ENCODE data around the gene ZNF804B. TPM values are rescaled to one million over a fixed set of nuclear protein-coding genes. Genes with fewer than 3 reads are reported as not detected.

Gene ZNF804B
- total RNA-seq, 1 donor from 2014 or later, result not detected

DNA sequence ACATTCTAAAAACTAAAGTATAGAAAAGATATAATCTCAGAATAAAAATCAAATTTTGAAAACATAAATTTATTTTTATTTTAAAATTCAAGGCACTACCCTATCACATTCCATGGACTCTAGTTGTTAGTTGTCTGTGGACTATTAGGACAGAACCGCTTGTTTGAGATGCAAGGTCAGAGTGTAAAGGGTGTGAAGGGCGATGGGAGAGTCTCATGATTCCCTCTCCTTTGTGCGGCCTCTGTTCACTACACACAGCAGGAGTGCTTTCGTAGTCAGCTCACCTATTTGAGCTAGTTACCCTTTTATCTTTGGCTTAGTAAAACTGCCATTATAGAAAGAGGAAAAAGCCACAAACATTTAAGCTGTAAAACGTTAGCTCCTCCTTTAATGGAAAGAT is 225.8 kb downstream of the ZNF804B start:
- Histone ChIP-seq H3K27ac (no peak overlapping the region), H3K4me2 (peak overlapping the region; percentile 23), H3K4me1 (peaks cover 22% of the 10 kb centered on the region), H3K9me3 (ENCODE audit: low read depth) (no peaks in the 10 kb centered on the region), H3F3A (ENCODE audit: low read depth) (no peaks in the 10 kb centered on the region), H3K27me3 (no peaks in the 10 kb centered on the region), H2AFZ (replicated peaks) (no peak overlapping the region), H4K20me1 (ENCODE audit: low read depth) (no peaks in the 10 kb centered on the region), H3K79me2 (ENCODE audit: low read depth) (no peaks in the 10 kb centered on the region), H3K4me3 (no peak overlapping the region), H3K36me3 (no peaks in the 10 kb centered on the region), H3K9ac (no peak overlapping the region)
- no peaks in the 10 kb centered on the region for H3K36me3 Mint-ChIP-seq
- peak; percentile 43 for DNase-seq (ENCODE audit: low spot score)
- no peak overlapping the region for H3K4me3 Mint-ChIP-seq
- no peak overlapping the region for H3K27ac Mint-ChIP-seq
- no peaks in the 10 kb centered on the region for H3K9me3 Mint-ChIP-seq
- H3K27me3 Mint-ChIP-seq (ENCODE audit: insufficient read depth, low read depth), result no peaks in the 10 kb centered on the region
- H3K4me1 Mint-ChIP-seq, result peaks cover 3% of the 10 kb centered on the region
- TF ChIP-seq EZH2phosphoT487 (IDR thresholded peaks at IDR 0.05) (no peak), EZH2 (IDR thresholded peaks at IDR 0.05) (no peak)
- TF ChIP-seq, protein P1, sequence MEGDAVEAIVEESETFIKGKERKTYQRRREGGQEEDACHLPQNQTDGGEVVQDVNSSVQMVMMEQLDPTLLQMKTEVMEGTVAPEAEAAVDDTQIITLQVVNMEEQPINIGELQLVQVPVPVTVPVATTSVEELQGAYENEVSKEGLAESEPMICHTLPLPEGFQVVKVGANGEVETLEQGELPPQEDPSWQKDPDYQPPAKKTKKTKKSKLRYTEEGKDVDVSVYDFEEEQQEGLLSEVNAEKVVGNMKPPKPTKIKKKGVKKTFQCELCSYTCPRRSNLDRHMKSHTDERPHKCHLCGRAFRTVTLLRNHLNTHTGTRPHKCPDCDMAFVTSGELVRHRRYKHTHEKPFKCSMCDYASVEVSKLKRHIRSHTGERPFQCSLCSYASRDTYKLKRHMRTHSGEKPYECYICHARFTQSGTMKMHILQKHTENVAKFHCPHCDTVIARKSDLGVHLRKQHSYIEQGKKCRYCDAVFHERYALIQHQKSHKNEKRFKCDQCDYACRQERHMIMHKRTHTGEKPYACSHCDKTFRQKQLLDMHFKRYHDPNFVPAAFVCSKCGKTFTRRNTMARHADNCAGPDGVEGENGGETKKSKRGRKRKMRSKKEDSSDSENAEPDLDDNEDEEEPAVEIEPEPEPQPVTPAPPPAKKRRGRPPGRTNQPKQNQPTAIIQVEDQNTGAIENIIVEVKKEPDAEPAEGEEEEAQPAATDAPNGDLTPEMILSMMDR (IDR thresholded peaks at IDR 0.05), result no peak

DNA sequence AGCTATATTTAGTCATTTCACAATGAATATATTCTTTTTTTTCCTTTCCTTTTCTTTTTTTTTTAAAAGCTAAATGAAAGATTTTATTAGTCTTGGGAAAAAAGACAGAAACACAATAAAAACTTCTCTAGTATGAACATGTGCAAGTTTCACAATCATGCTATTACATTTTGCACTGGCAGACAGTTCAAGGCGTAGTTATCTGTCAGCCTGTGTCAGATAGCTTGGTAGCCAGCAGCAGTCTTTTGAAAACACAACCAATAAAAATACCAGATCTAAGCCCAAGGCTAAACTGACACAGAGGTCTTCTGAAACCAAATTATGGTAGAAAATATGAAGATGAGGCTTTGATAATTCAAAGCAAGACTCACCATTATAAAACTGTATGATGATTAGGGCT is 241.8 kb downstream of the ZNF804B start:
- H3K4me2 ChIP-seq, result no peak overlapping the region
- Mint-ChIP-seq H3K9me3 (no peaks in the 10 kb centered on the region), H3K4me1 (no peaks in the 10 kb centered on the region), H3K4me3 (no peak overlapping the region), H3K27me3 (ENCODE audit: insufficient read depth, low read depth) (no peaks in the 10 kb centered on the region), H3K36me3 (no peaks in the 10 kb centered on the region), H3K27ac (no peak overlapping the region)
- H3K9me3 ChIP-seq (ENCODE audit: low read depth), result no peaks in the 10 kb centered on the region
- TF ChIP-seq, protein P1 (IDR thresholded peaks at IDR 0.05), result no peak
- no peak for TF ChIP-seq EZH2phosphoT487 (IDR thresholded peaks at IDR 0.05)
- no peak for TF ChIP-seq EZH2 (IDR thresholded peaks at IDR 0.05)
- H3K27me3 ChIP-seq, result no peaks in the 10 kb centered on the region
- H3K4me3 ChIP-seq, result no peak overlapping the region
- no peaks in the 10 kb centered on the region for H3K4me1 ChIP-seq
- no peaks in the 10 kb centered on the region for H3K36me3 ChIP-seq
- no peaks in the 10 kb centered on the region for H3K79me2 ChIP-seq (ENCODE audit: low read depth)
- H4K20me1 ChIP-seq (ENCODE audit: low read depth), result no peaks in the 10 kb centered on the region
- H3K27ac ChIP-seq, result no peak overlapping the region
- no peak overlapping the region for H3K9ac ChIP-seq
- H3F3A ChIP-seq (ENCODE audit: low read depth), result no peaks in the 10 kb centered on the region
- no peak overlapping the region for H2AFZ ChIP-seq (replicated peaks)
- no peak for DNase-seq (ENCODE audit: low spot score)

DNA sequence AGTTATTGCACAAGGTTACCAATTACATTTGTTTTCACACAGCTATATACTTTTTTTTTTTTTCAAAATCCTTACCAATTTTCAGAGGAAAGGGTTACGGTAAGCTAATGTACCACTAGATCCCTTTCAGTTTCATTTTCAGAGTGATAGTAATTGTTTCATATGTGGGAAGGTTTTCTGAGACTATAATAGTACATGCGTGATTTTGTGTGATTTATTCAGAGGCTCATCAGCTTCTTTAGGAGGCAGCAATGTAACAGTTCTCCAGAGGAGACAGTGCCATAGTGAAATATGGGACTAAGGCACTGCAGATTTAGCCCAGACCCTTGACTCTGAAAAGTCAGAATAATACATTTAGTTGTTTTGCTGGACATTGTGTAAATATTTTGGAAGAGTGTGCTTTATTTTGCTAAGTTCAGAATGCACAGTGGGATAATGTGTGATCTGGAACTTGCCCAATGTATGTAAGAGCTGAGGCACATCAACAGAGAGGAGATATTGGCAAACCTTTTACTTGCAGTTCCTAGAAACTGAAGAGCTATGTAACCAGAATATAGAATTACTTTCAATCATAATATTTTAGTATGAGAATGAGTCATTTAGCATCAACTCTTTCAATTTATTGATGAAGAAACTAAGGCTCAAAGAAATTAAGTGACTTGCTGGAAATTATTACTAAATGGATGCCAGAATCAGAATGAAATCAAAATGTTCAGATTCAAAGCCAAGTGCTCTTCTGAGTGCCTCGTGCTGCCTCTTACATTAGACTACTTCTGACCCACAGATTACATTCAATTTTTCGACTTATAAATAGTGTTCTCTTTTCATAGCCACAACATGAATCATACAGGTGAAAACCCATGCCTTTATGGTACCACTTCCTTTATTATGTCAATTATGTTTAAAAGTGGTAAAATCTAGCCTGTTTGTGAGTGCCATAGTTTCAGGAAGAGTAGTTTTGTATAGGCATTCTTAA is 243.8 kb downstream of the ZNF804B start:
- H3K27me3 Mint-ChIP-seq (ENCODE audit: insufficient read depth, low read depth), result no peaks in the 10 kb centered on the region
- H3K9me3 ChIP-seq (ENCODE audit: low read depth), result no peaks in the 10 kb centered on the region
- no peak overlapping the region for H2AFZ ChIP-seq (replicated peaks)
- H3K27ac Mint-ChIP-seq, result no peak overlapping the region
- H3K4me3 Mint-ChIP-seq, result no peak overlapping the region
- H3K36me3 Mint-ChIP-seq, result no peaks in the 10 kb centered on the region
- no peak overlapping the region for H3K4me3 ChIP-seq
- no peaks in the 10 kb centered on the region for H3K9me3 Mint-ChIP-seq
- DNase-seq (ENCODE audit: low spot score), result no peak
- no peaks in the 10 kb centered on the region for H3K4me1 Mint-ChIP-seq
- H3K27ac ChIP-seq, result no peak overlapping the region
- no peaks in the 10 kb centered on the region for H4K20me1 ChIP-seq (ENCODE audit: low read depth)
- H3K36me3 ChIP-seq, result no peaks in the 10 kb centered on the region
- H3K4me1 ChIP-seq, result no peaks in the 10 kb centered on the region
- no peak overlapping the region for H3K9ac ChIP-seq
- H3F3A ChIP-seq (ENCODE audit: low read depth), result no peaks in the 10 kb centered on the region
- TF ChIP-seq, protein P1 (IDR thresholded peaks at IDR 0.05), result no peak
- TF ChIP-seq EZH2phosphoT487 (IDR thresholded peaks at IDR 0.05) (no peak), EZH2 (IDR thresholded peaks at IDR 0.05) (no peak)
- no peaks in the 10 kb centered on the region for H3K27me3 ChIP-seq
- no peak overlapping the region for H3K4me2 ChIP-seq
- H3K79me2 ChIP-seq (ENCODE audit: low read depth), result no peaks in the 10 kb centered on the region

Measured in neural progenitor cell (in vitro differentiated cells).